ENCODE data around the gene NUDT16L1.

The NUDT16L1 gene

GRCh38 chr16:4687946-4688673 lies 5.3 kb upstream of the NUDT16L1 start:
- no peak for TF ChIP-seq ZFX (IDR thresholded peaks at IDR 0.05)
- TF ChIP-seq CTCF (conservative IDR thresholded peaks at IDR 0.05) = no peak
- H3K27ac ChIP-seq = no peak overlapping the region

GRCh38 chr16:4688674-4689045 lies 4.7 kb upstream of the NUDT16L1 start:
- H3K27ac ChIP-seq = no peak overlapping the region
- TF ChIP-seq ZFX (IDR thresholded peaks at IDR 0.05) (no peak), CTCF (conservative IDR thresholded peaks at IDR 0.05) (no peak)

- TF ChIP-seq ZFX (IDR thresholded peaks at IDR 0.05) (no peak), CTCF (conservative IDR thresholded peaks at IDR 0.05) (no peak)
Measured at GRCh38 chr16:4689091-4689671, 4.2 kb upstream of the NUDT16L1 start.

DNA sequence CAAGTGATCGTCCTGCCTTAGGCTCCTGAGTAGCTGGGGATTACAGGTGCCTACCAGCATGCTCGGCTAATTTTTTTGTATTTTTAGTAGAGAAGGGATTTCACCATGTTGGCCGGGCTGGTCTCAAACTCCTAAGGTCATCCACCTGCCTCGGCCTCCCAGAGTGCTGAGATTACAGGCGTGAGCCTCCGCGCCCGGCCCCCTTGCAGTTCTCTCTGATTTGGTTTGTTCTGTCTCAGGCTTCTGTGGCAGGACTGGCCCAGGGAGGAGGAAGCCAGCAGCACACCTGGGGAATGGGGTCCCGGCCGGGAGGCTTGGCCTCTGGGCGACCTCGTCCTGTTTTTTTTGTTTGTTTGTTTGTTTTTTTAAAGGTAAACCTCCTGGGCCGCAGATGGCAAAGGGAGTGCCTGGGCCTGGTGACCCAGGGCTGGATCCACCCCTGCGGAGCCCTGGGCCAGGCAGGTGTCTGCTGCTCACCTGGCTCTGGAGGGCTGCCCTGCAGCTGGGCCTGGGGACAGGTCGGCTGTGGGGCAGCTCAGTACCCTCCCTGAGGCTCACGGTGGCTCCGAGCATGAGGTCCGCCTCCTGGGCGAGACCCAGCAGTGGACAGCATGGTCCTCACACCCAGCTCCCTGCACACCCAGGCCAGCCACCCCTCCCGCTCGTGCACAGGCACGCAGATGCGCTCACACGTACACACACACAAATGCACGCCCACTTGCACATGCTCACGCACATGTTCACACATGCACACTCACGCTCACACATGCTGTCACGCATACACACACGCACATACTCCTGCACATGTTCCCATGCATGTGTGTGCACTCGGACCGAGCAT lies 3.3 kb upstream of the NUDT16L1 start:
- TF ChIP-seq ZFX (IDR thresholded peaks at IDR 0.05) (no peak), CTCF (conservative IDR thresholded peaks at IDR 0.05) (no peak)
- H3K27ac ChIP-seq = no peak overlapping the region

More at GRCh38 chr16:4689091-4689671, 4.2 kb upstream of the NUDT16L1 start:
- no peak overlapping the region for H3K27ac ChIP-seq

DNA sequence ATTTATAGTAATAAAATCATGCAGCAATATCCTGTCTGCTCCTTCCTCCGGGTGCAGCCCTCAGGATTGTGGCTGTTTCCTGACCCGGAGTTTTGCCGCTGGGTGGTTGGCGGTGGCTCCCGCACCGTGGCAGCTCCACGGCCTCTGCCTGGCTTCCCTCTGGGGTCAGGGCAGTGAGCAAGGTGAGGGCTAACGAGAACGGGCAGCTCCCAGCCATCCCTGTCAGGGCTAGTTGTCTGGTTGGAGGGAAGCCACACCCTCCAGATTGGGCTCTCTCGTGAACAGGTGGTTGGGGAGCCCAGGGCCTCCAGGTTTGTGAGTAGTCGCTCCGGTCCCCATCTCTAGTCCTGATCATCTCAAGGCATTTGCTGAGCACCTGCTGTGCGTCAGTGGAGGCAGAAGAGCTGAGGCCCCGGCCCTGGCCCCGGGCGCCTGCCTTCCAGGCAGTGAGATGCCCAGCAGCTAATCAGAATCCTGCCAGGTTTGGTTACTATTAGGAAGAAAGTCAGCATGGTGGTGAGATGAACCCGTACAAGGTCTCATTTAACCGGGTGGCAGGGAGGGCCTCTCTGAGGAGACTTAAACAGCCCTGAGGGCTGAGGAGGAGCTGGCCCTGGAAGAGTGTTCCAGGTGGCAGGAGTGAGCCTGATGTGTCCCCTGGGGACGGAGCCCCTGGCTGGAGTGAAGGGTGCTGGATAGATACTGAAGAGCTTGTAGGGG lies 2.3 kb upstream of the NUDT16L1 start:
- H3K27ac ChIP-seq = no peak overlapping the region

More for the DNA sequence above, 2.3 kb upstream of the NUDT16L1 start:
- TF ChIP-seq ZFX (IDR thresholded peaks at IDR 0.05) (no peak), CTCF (conservative IDR thresholded peaks at IDR 0.05) (no peak)

Data from C4-2B (cell line).